Astrocyte (in vitro differentiated cells and primary cell): Measurements from ENCODE around the gene SBF2.

Source experiments
- CTCF ChIP-seq: IDR thresholded peaks from 2 replicates; pipeline ENCODE4 v1.5.1; 2011; ENCODE audit warnings: low read depth, mild to moderate bottlenecking, inconsistent platforms, low read length, moderate library complexity; ENCODE audit not compliant: insufficient read depth
- EZH2 ChIP-seq: IDR thresholded peaks from 2 replicates; pipeline ENCODE4 v1.6.1; 2012; ENCODE audit warnings: mild to moderate bottlenecking, low read length, inconsistent platforms; ENCODE audit not compliant: insufficient read depth

DNA sequence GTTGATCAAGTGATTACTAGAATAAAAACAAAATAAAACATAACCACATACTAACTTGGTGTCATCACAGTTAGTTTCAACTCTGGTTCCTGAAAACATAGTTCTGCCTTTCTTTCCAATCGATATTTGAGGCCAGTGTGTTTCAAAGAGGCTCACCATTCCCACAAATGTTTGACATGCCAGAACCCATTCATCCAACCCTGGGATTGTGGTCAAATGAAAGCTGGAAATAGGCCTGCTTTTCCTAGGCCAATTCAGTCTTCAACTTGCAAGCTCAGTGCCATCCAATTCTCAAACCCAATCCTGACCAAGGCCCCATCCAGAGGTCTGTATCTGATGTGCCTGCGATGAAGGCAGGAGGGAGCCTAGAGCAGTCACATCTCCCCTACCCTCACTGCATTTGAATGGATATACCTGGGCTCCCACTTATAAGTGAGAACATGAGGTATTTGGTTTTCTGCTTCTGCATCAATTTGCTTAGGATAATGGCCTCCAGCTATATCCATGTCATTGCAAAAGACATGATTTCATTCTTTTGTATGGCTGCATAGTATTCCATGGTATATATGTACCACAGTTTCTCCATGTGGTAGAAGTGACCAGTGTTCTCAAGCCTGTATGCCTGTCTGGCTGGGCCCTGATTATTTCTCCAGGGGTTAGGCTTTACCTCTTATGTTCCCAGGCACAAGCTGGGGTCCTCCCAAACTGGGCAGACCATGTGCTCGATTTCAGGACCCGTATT lies 486.9 kb downstream of the SBF2 start:
- TF ChIP-seq CTCF (no peak), EZH2 (no peak)
